IMR-90 (cell line): ENCODE measurements around the gene NUP50. TPM values are rescaled to one million over a fixed set of nuclear protein-coding genes. Genes with fewer than 3 reads are reported as not detected.
A peak's percentile ranks its signal among the peaks of the same experiment; 100 is the strongest.

ENCODE experiments used
- ATAC-seq: fragments of 200-7000 bp; cut with Tn5 transposase; 2 replicates; pipeline ENCODE4 v1.9.1; 2020; ENCODE audit warnings: low read depth, mild to moderate bottlenecking, moderate library complexity
- BruUV-seq: library from RNA; stranded (reverse); fragments of 400-500 nt; replicated peaks from 2 replicates; lab custom pipeline; 2021; lab: Mats Ljungman, UMichigan
- CTCF ChIA-PET: fragments of 300-600 bp; formaldehyde crosslinking; extraction: SDS; loops from one replicate; lab custom pipeline; 2021; ENCODE audit warnings: antibody characterized with exemption; lab: Yijun Ruan, JAX
- POLR2A ChIA-PET: fragments of 300-600 bp; sonication (Branson Sonifier 250); formaldehyde crosslinking; loops from one replicate; lab custom pipeline; 2022; ENCODE audit warnings: antibody characterized with exemption; ENCODE audit not compliant: unreplicated experiment; lab: Charles Lee
- DNase-seq: peaks from one replicate; pipeline ENCODE4 v3.0.0; 2013
- H2AFZ ChIP-seq: replicated peaks from 2 replicates; pipeline ENCODE3; 2013; ENCODE audit warnings: low read length, mild to moderate bottlenecking; ENCODE audit not compliant: poor library complexity
- H2AK5ac ChIP-seq: 2 replicates; pipeline ENCODE4 v1.6.1; 2013; ENCODE audit warnings: low read depth, low read length, inconsistent platforms
- H2AK9ac ChIP-seq: replicated peaks from 2 replicates; pipeline ENCODE3; 2013; ENCODE audit warnings: mild to moderate bottlenecking, low read depth, low read length, moderate library complexity; ENCODE audit not compliant: poor library complexity
- H2BK120ac ChIP-seq: 2 replicates; pipeline ENCODE4 v1.6.1; 2013; ENCODE audit warnings: low read depth, low read length, inconsistent platforms
- H2BK15ac ChIP-seq: 3 replicates; pipeline ENCODE4 v1.6.1; 2013; ENCODE audit warnings: low read depth, low read length, inconsistent platforms
- H2BK20ac ChIP-seq: 2 replicates; pipeline ENCODE4 v1.6.1; 2013; ENCODE audit warnings: low read depth, mild to moderate bottlenecking, inconsistent platforms, low read length, moderate library complexity
- H2BK5ac ChIP-seq: 2 replicates; pipeline ENCODE4 v1.6.1; 2013; ENCODE audit warnings: mild to moderate bottlenecking, low read depth, low read length, inconsistent platforms; ENCODE audit not compliant: poor library complexity, severe bottlenecking
- H3K14ac ChIP-seq: replicated peaks from 2 replicates; pipeline ENCODE4 v1.6.1; 2013; ENCODE audit warnings: low read depth, low read length, inconsistent platforms
- H3K18ac ChIP-seq: 2 replicates; pipeline ENCODE4 v1.6.1; 2013; ENCODE audit warnings: low read depth, low read length, control low read depth
- H3K23ac ChIP-seq: 2 replicates; pipeline ENCODE4 v1.6.1; 2013; ENCODE audit warnings: low read depth, low read length, inconsistent platforms
- H3K27ac ChIP-seq: 2 replicates; pipeline ENCODE4 v1.5.1; 2013; ENCODE audit warnings: mild to moderate bottlenecking, control low read depth, low read length; ENCODE audit not compliant: insufficient read depth
- H3K27me3 ChIP-seq: 2 replicates; pipeline ENCODE4 v1.6.1; 2013; ENCODE audit warnings: low read length; ENCODE audit not compliant: control insufficient read depth, insufficient read depth
- H3K36me3 ChIP-seq: 2 replicates; pipeline ENCODE4 v1.6.1; 2013; ENCODE audit warnings: low read length, mixed read lengths; ENCODE audit not compliant: control insufficient read depth, insufficient read depth
- H3K4ac ChIP-seq: 2 replicates; pipeline ENCODE4 v1.6.1; 2013; ENCODE audit warnings: low read depth, low read length, inconsistent platforms
- H3K4me1 ChIP-seq: 2 replicates; pipeline ENCODE4 v1.6.1; 2013; ENCODE audit warnings: low read length, mixed read lengths; ENCODE audit not compliant: control insufficient read depth, insufficient read depth
- H3K4me2 ChIP-seq: 2 replicates; pipeline ENCODE4 v1.6.1; 2013; ENCODE audit warnings: low read depth, mild to moderate bottlenecking, control low read depth, low read length, moderate library complexity
- H3K4me3 ChIP-seq: 2 replicates; pipeline ENCODE4 v1.5.1; 2013; ENCODE audit warnings: low read depth, mild to moderate bottlenecking, control low read depth, low read length, moderate library complexity; ENCODE audit not compliant: insufficient read depth
- H3K56ac ChIP-seq: 2 replicates; pipeline ENCODE4 v1.6.1; 2013; ENCODE audit warnings: low read length, inconsistent platforms; ENCODE audit not compliant: insufficient read depth; ENCODE audit errors: extremely low read depth
- H3K79me1 ChIP-seq, 2 experiments: 2 replicates each; pipeline ENCODE4 v1.6.1; 2013; ENCODE audit warnings: low read length in 2 of 2, inconsistent platforms in 1 of 2, low read depth in 1 of 2
- H3K9ac ChIP-seq: 2 replicates; pipeline ENCODE4 v1.6.1; 2013; ENCODE audit warnings: low read depth, low read length, control low read depth
- H3K9me1 ChIP-seq: 2 replicates; pipeline ENCODE4 v1.6.1; 2013; ENCODE audit warnings: low read length, inconsistent platforms; ENCODE audit not compliant: insufficient read depth
- H3K9me3 ChIP-seq: 2 replicates; pipeline ENCODE4 v1.6.1; 2013; ENCODE audit warnings: low read length; ENCODE audit not compliant: control insufficient read depth, insufficient read depth
- H4K20me1 ChIP-seq: 2 replicates; pipeline ENCODE4 v1.6.1; 2013; ENCODE audit warnings: low read length, inconsistent platforms; ENCODE audit not compliant: insufficient read depth
- H4K5ac ChIP-seq: 2 replicates; pipeline ENCODE4 v1.6.1; 2013; ENCODE audit warnings: mild to moderate bottlenecking, low read depth, low read length, control low read depth
- H4K8ac ChIP-seq, 2 experiments: 2 replicates each; pipeline ENCODE4 v1.6.1; 2013; ENCODE audit warnings: low read depth in 2 of 2, low read length in 2 of 2, control low read depth in 1 of 2, inconsistent platforms in 1 of 2
- H4K91ac ChIP-seq: 2 replicates; pipeline ENCODE4 v1.6.1; 2013; ENCODE audit warnings: low read depth, low read length, inconsistent platforms; ENCODE audit not compliant: insufficient read depth
- BHLHE40 ChIP-seq: fragments of 150-350 bp; IDR thresholded peaks from 2 replicates; pipeline ENCODE4 v1.6.1; 2016; ENCODE audit warnings: mild to moderate bottlenecking, low read depth, low read length
- CEBPB ChIP-seq: IDR thresholded peaks from 2 replicates; pipeline ENCODE4 v1.6.1; 2012; ENCODE audit warnings: low read depth, low read length, improper control_type of control experiment
- CHD1 ChIP-seq: IDR thresholded peaks from 2 replicates; pipeline ENCODE4 v1.6.1; 2012; ENCODE audit warnings: low read depth, low read length, improper control_type of control experiment
- ELK1 ChIP-seq: fragments of 150-350 bp; IDR thresholded peaks from 2 replicates; pipeline ENCODE4 v1.6.1; 2016; ENCODE audit warnings: low read depth, mild to moderate bottlenecking, low read length, moderate library complexity, borderline replicate concordance
- FOS ChIP-seq: fragments of 150-350 bp; IDR thresholded peaks from 2 replicates; pipeline ENCODE4 v1.6.1; 2016; ENCODE audit warnings: low read depth, low read length
- MAFK ChIP-seq: IDR thresholded peaks from 2 replicates; pipeline ENCODE4 v1.6.1; 2012; ENCODE audit warnings: low read depth, low read length, improper control_type of control experiment
- MAZ ChIP-seq: IDR thresholded peaks from 2 replicates; pipeline ENCODE4 v1.6.1; 2012; ENCODE audit warnings: low read depth, mild to moderate bottlenecking, low read length, improper control_type of control experiment, moderate library complexity, borderline replicate concordance
- MXI1 ChIP-seq: IDR thresholded peaks from 2 replicates; pipeline ENCODE4 v1.6.1; 2012; ENCODE audit warnings: low read depth, mild to moderate bottlenecking, low read length, moderate library complexity, borderline replicate concordance
- POLR2A ChIP-seq: IDR thresholded peaks from 2 replicates; pipeline ENCODE4 v1.6.1; 2012; ENCODE audit warnings: mild to moderate bottlenecking, low read depth, low read length
- RAD21 ChIP-seq: IDR thresholded peaks from 2 replicates; pipeline ENCODE4 v1.6.1; 2012; ENCODE audit warnings: low read length, improper control_type of control experiment
- RCOR1 ChIP-seq: IDR thresholded peaks from 2 replicates; pipeline ENCODE4 v1.6.1; 2012; ENCODE audit warnings: mild to moderate bottlenecking, low read length, improper control_type of control experiment; ENCODE audit not compliant: insufficient replicate concordance
- RFX5 ChIP-seq: IDR thresholded peaks from 2 replicates; pipeline ENCODE4 v1.8.0; 2012; ENCODE audit warnings: low read depth, mild to moderate bottlenecking, low read length, moderate library complexity
- SMC3 ChIP-seq: fragments of 150-350 bp; IDR thresholded peaks from 2 replicates; pipeline ENCODE4 v1.6.1; 2016; ENCODE audit warnings: low read depth, mild to moderate bottlenecking, antibody characterized with exemption, low read length, moderate library complexity
- WGBS, 2 experiments: methylation state at CpG; one replicate each; pipeline versions ENCODE4 v1.1.5 to v1.1.7; 2013; ENCODE audit warnings: missing lambda C conversion rate in 2 of 2; ENCODE audit not compliant: insufficient read length in 1 of 2; ENCODE audit errors: extremely low coverage in 2 of 2; 5-methylcytosine and 5-hydroxymethylcytosine counted together
- dilution Hi-C: fragments of 300-500 bp; cut with HindIII; formaldehyde crosslinking; loops from one replicate; pipeline ENCODE4 v1.14.3; 2018; ENCODE audit warnings: low sequenced_read_pairs; ENCODE audit not compliant: unreplicated experiment
- in situ Hi-C: fragments of 300-500 bp; cut with MboI; formaldehyde crosslinking; loops from 3 replicates; pipeline ENCODE4 v1.14.3; 2019; ENCODE audit warnings: low sequenced_read_pairs, inconsistent platforms, mixed read lengths
- intact Hi-C: fragments of 100-400 bp; cut with micrococcal nuclease; formaldehyde crosslinking; loops from 2 replicates; pipeline ENCODE4 v1.10.0; 2022
- polyA plus RNA-seq, 3 experiments: library from polyadenylated mRNA; depleted of rRNA; stranded (reverse); fragments of >200 nt; gene quantifications; 2 replicates each; pipeline ENCODE4 v1.2.3, GENCODE V29; 2012; ENCODE audit warnings: low replicate concordance in 1 of 3
- total RNA-seq: library from RNA; depleted of rRNA; stranded (reverse); fragments of >200 nt; gene quantifications from 2 replicates; pipeline ENCODE4 v1.2.3, GENCODE V29; 2012
- TF ChIP-seq, protein P1 (sequence below): fragments of 150-350 bp; IDR thresholded peaks from 2 replicates; pipeline ENCODE4 v1.6.1; 2017; ENCODE audit warnings: mild to moderate bottlenecking, antibody characterized with exemption, low read length, low read depth
- TF ChIP-seq, protein P2 (sequence below): conservative IDR thresholded peaks from 2 replicates; pipeline ENCODE4 v1.5.1; 2012; ENCODE audit warnings: mild to moderate bottlenecking, low read depth, low read length, improper control_type of control experiment

Gene NUP50
- total and polyA plus RNA-seq, 2 of the 4 experiments (the other 2 are of a cell fraction): 12.8 to 65.4 TPM

DNA sequence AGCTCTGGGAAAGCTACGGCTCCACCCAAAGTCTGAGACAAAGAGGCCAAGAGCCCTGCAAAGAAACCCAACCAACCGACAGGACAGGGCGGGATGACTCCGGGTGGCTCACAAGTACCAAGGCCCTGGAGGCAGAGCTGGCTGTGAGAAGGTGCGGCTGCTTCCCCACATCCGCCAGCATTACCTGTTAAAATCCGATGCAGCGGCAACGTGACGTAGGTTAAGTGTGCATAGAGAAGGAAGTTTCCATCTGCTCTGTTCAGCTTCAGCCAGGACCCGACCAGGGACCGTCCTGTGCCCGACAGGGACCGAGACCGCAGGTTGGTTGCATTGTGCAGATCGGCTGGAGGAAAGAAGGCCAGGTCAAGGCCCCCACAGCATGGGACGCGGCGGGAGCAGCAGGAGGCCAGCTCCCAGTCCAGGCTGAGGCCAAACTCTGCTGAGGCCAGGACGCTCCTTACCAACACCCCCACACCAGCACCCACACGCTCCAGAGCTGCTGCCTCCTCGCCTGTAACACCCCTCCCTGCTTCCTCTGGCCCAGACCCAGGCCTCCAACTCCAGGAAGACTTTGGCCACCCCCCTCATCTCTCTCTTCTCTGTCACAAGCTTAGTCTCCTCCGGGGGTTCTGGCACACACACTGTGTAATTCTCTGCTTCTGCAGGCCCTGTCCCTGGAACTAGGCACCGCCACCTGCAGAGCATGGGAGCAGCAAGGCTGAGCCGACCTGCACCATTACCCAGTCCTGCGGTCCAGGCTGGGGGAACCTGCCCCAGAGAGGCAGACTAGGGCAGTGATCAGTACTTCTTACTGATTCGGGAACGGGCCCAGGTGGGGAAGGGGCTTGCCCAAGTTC lies 34.1 kb downstream of the NUP50 start:
- Histone ChIP-seq H4K5ac (no peak overlapping the region), H3K79me1 (peaks cover 0 to 21% of the 10 kb centered on the region in 2 experiments; a peak in 3 of 4 replicates), H3K4me1 (peaks cover 21% of the 10 kb centered on the region), H3K14ac (no peak overlapping the region), H2BK120ac (no peak overlapping the region), H2AFZ (no peak overlapping the region), H2BK5ac (no peak overlapping the region), H3K4me2 (no peak overlapping the region), H3K27me3 (no peaks in the 10 kb centered on the region), H4K91ac (no peak overlapping the region; the same call in 1 of the 2 replicates), H3K9me1 (peaks cover 15% of the 10 kb centered on the region), H3K56ac (no peak overlapping the region), H2BK20ac (no peak overlapping the region), H2AK5ac (peak overlapping the region; percentile 27; the same call in 1 of the 2 replicates), H3K36me3 (peaks cover 49% of the 10 kb centered on the region), H3K18ac (no peak overlapping the region), H3K9ac (no peak overlapping the region), H3K4me3 (no peak overlapping the region), H3K23ac (no peak overlapping the region), H3K27ac (no peak overlapping the region), H2BK15ac (no peak overlapping the region), H4K8ac (no peak overlapping the region), H4K20me1 (peaks cover 24% of the 10 kb centered on the region), H3K4ac (no peak overlapping the region), H2AK9ac (no peak overlapping the region), H3K9me3 (no peaks in the 10 kb centered on the region)
- ATAC-seq: no peak
- dilution Hi-C loops (no loop called here), in situ Hi-C loops (no loop called here), intact Hi-C loops (no loop called here)
- POLR2A ChIA-PET: no interaction called here
- WGBS, 2 experiments: 87% methylated on average over 12 of the region's 28 CpGs; no CpG with 5 or more reads in 1 of the 2 experiments
- no peak for DNase-seq
- CTCF ChIA-PET: no interaction called here
- BruUV-seq: no TSS peak
- TF ChIP-seq RFX5: no peak
- no peak for TF ChIP-seq BHLHE40
- TF ChIP-seq MAFK: no peak
- TF ChIP-seq ELK1: no peak
- TF ChIP-seq RAD21: no peak
- TF ChIP-seq, protein P1, sequence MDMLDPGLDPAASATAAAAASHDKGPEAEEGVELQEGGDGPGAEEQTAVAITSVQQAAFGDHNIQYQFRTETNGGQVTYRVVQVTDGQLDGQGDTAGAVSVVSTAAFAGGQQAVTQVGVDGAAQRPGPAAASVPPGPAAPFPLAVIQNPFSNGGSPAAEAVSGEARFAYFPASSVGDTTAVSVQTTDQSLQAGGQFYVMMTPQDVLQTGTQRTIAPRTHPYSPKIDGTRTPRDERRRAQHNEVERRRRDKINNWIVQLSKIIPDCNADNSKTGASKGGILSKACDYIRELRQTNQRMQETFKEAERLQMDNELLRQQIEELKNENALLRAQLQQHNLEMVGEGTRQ: no peak
- no peak for TF ChIP-seq MAZ
- no peak for TF ChIP-seq FOS
- TF ChIP-seq CEBPB: no peak
- no peak for TF ChIP-seq CHD1
- TF ChIP-seq, protein P2, sequence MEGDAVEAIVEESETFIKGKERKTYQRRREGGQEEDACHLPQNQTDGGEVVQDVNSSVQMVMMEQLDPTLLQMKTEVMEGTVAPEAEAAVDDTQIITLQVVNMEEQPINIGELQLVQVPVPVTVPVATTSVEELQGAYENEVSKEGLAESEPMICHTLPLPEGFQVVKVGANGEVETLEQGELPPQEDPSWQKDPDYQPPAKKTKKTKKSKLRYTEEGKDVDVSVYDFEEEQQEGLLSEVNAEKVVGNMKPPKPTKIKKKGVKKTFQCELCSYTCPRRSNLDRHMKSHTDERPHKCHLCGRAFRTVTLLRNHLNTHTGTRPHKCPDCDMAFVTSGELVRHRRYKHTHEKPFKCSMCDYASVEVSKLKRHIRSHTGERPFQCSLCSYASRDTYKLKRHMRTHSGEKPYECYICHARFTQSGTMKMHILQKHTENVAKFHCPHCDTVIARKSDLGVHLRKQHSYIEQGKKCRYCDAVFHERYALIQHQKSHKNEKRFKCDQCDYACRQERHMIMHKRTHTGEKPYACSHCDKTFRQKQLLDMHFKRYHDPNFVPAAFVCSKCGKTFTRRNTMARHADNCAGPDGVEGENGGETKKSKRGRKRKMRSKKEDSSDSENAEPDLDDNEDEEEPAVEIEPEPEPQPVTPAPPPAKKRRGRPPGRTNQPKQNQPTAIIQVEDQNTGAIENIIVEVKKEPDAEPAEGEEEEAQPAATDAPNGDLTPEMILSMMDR: no peak
- no peak for TF ChIP-seq SMC3
- TF ChIP-seq MXI1: no peak
- no peak for TF ChIP-seq RCOR1
- no peak for TF ChIP-seq POLR2A
